SK-N-SH (cell line): Measurements from ENCODE around the gene ZMIZ1.

Experiments
- CHD2 ChIP-seq: fragments of 150-350 bp; IDR thresholded peaks from 2 replicates; pipeline ENCODE4 v1.6.1; 2018; ENCODE audit warnings: low read length; ENCODE audit not compliant: partially characterized antibody
- CTCF ChIP-seq: fragments of 200-600 bp; sonication (generic); IDR thresholded peaks from 2 replicates; pipeline ENCODE4 v1.6.1; 2017; ENCODE audit warnings: antibody characterized with exemption, mild to moderate bottlenecking, moderate library complexity
- GATA2 ChIP-seq: sonication (generic); formaldehyde crosslinking; IDR thresholded peaks from 2 replicates; pipeline ENCODE4 v1.5.0; 2020; ENCODE audit warnings: mild to moderate bottlenecking, missing genetic modification reagents
- POLR2AphosphoS5 ChIP-seq: IDR thresholded peaks from 2 replicates; pipeline ENCODE4 v1.6.1; 2012; ENCODE audit warnings: low read depth, low read length
- RFX5 ChIP-seq: IDR thresholded peaks from 2 replicates; pipeline ENCODE4 v1.6.1; 2012; ENCODE audit warnings: mild to moderate bottlenecking, improper control_type of control experiment, low read length
- SMC3 ChIP-seq: IDR thresholded peaks from 2 replicates; pipeline ENCODE4 v1.6.1; 2012; ENCODE audit warnings: low read depth, low read length, improper control_type of control experiment
- TAF1 ChIP-seq: IDR thresholded peaks from 2 replicates; pipeline ENCODE4 v1.6.1; 2012; ENCODE audit warnings: low read depth, mild to moderate bottlenecking, low read length, moderate library complexity, borderline replicate concordance
- TEAD4 ChIP-seq: IDR thresholded peaks from 2 replicates; pipeline ENCODE4 v1.4.0; 2012; ENCODE audit warnings: mild to moderate bottlenecking, borderline replicate concordance; ENCODE audit not compliant: insufficient read depth
- YY1 ChIP-seq: IDR thresholded peaks from 2 replicates; pipeline ENCODE4 v1.4.0; 2012; ENCODE audit warnings: low read depth, mild to moderate bottlenecking

- no peak for TF ChIP-seq YY1
- TF ChIP-seq CTCF: no peak
- no peak for TF ChIP-seq TAF1
- TF ChIP-seq SMC3: no peak
- TF ChIP-seq GATA2: no peak
- no peak for TF ChIP-seq POLR2AphosphoS5
- TF ChIP-seq RFX5: no peak
- no peak for TF ChIP-seq TEAD4
- TF ChIP-seq CHD2: no peak
Observed at GRCh38 chr10:79170226-79170752, 101.5 kb downstream of the ZMIZ1 start.
